ENCODE results near the gene KCNQ1OT1. TPM values are rescaled to one million over a fixed set of nuclear protein-coding genes. Genes with fewer than 3 reads are reported as not detected.

The KCNQ1OT1 gene
- polyA plus RNA-seq, 6 donors from 2014 or later = 0.08 to 0.28 (median 0.12) TPM

DNA sequence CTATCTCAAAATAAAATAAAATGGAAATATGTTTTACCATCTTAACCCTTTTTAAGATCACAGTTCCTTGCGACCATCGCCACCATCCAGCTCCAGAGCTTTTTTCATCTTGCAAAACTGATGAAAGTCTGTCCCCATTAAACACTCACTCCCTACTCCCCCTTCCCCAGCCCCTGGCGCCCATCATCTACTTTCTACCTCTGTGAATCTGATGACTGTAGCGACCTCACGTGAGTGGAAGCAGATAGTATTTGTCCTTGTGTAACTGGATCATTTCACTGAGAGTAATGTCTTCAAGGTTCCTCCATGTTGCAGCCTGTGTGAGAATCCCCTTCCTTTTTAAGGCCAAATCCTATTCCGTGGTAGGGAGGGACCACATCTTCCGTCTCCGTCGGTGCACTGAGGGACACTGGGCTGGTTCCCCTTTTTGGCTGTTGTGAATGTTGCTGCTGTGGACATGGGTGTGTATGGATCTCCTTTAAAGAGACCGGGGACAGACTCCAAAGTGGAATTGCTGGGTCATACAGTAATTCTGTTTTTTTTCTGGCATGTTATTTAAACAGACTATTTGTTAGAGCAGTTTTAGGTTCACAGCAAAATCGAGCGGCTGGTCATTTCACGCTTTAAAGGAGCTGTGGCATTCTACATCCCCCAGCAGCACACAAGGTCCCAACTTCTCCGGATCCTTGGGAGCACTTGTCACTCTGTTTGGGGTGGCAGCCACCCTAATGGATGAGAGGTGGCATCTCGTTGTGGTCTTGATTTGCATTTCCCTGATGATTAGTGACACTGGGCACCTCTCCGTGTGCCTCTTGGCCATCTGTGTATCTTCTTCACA lies 135.0 kb downstream of the KCNQ1OT1 start:
- H3K9me3 Mint-ChIP-seq = no peaks in the 10 kb centered on the region
- H3K4me1 Mint-ChIP-seq = peaks cover 2 to 4% (median 3%) of the 10 kb centered on the region in 3 donors
- H3K4me3 Mint-ChIP-seq = no peak overlapping the region
- ATAC-seq (ENCODE audit: low read depth in 2 of 2) (no peak), DNase-seq (no peak)
- no peak overlapping the region for H3K27ac Mint-ChIP-seq
- H3K36me3 Mint-ChIP-seq = no peaks in the 10 kb centered on the region
- H3K27me3 Mint-ChIP-seq = no peaks in the 10 kb centered on the region

DNA sequence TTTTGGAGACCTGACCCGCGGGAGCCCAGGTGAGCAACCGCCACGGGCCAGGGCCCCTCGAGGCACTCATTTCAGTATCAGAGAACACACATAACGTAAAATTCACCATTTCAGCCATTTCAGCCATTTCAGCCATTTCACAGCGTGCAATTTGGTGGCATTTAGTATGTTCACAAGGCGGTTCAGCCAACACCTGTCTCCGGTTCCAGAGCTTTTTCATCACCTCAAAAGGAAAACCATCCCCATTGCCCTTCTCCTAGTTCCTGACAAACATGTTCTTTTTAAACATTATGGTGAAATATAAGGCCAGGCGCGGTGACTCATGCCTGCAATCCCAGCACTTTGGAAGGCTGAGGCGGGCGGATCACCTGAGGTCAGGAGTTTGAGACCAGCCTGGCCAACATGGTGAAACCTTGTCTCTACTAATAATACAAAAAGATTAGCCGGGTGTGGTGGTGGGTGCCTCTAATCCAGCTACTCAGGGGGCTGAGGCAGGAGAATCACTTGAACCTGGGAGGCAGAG lies 135.7 kb downstream of the KCNQ1OT1 start:
- H3K36me3 Mint-ChIP-seq = no peaks in the 10 kb centered on the region
- no peak for ATAC-seq (ENCODE audit: low read depth in 2 of 2)
- H3K27ac Mint-ChIP-seq = no peak overlapping the region
- H3K4me1 Mint-ChIP-seq = peaks cover 7 to 10% (median 10%) of the 10 kb centered on the region in 3 donors
- H3K27me3 Mint-ChIP-seq = no peaks in the 10 kb centered on the region
- no peaks in the 10 kb centered on the region for H3K9me3 Mint-ChIP-seq
- DNase-seq = no peak
- no peak overlapping the region for H3K4me3 Mint-ChIP-seq

DNA sequence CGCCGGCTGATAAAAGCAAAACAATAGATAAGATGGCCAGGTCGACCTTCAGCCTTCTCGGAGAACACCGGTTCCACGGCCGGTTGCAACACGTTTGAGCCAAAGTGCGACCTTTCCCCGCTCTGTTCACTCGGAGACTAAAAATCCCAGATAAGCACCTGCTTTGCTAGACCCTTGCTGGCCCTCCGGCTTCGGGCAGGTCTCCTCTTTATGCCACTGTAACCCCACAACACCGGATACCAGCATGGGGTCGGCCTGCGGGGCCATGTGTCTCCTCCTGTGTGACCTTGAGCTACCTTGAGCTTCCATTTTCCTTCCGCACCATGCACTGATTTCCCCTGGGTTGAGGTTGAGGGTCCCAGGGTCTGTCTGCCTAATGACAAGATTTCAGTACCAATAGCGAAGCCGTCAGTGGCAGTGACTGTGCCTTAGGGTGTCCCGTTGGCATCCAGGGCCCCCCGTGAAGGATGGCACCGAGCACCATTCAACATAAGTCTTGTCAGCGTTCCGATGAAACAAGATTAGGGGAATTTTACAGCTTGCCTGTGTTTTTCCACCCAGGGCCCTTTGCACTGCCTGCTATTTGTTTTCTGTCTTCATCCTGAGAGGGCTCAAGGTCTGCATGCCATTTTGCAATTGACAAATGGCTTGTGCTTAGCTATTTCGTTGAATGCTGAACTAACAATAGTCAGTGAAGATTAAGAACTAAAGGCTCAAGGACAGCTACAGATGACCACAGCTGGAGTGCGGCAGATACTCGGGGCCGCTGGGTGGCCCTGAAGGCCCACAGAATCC lies 136.4 kb downstream of the KCNQ1OT1 start:
- no peaks in the 10 kb centered on the region for H3K36me3 Mint-ChIP-seq
- no peak overlapping the region for H3K27ac Mint-ChIP-seq

DNA sequence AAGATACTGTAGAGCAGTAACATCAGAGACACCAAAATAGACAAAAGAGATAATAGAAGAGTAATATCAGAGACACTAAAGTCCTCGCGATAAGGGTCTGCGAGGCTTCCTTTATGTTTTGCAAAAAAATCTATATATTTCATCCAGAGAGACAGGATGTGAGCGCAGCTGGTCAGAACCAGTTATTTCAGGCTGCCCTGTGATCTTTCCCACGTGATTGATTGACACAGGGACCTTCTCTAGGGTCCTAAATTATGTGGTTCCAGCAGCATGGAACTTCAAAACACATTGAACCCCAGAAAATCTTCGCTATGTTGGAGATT lies 136.9 kb downstream of the KCNQ1OT1 start:
- ATAC-seq (ENCODE audit: low read depth in 2 of 2) (no peak), DNase-seq (no peak)
- H3K27ac Mint-ChIP-seq = no peak overlapping the region
- H3K27me3 Mint-ChIP-seq = no peaks in the 10 kb centered on the region
- H3K9me3 Mint-ChIP-seq = no peaks in the 10 kb centered on the region
- H3K4me1 Mint-ChIP-seq = peaks cover 7 to 21% (median 17%) of the 10 kb centered on the region in 3 donors
- peak overlapping the region in 1 of 8 donors; percentile 17 for H3K4me3 Mint-ChIP-seq
- H3K36me3 Mint-ChIP-seq = no peaks in the 10 kb centered on the region

More for the DNA sequence above, 136.4 kb downstream of the KCNQ1OT1 start:
- no peak for ATAC-seq (ENCODE audit: low read depth in 2 of 2)
- Mint-ChIP-seq H3K9me3 (no peaks in the 10 kb centered on the region), H3K27me3 (no peaks in the 10 kb centered on the region), H3K4me3 (no peak overlapping the region), H3K4me1 (peaks cover 7 to 16% (median 13%) of the 10 kb centered on the region in 3 donors)
- no peak for DNase-seq

DNA sequence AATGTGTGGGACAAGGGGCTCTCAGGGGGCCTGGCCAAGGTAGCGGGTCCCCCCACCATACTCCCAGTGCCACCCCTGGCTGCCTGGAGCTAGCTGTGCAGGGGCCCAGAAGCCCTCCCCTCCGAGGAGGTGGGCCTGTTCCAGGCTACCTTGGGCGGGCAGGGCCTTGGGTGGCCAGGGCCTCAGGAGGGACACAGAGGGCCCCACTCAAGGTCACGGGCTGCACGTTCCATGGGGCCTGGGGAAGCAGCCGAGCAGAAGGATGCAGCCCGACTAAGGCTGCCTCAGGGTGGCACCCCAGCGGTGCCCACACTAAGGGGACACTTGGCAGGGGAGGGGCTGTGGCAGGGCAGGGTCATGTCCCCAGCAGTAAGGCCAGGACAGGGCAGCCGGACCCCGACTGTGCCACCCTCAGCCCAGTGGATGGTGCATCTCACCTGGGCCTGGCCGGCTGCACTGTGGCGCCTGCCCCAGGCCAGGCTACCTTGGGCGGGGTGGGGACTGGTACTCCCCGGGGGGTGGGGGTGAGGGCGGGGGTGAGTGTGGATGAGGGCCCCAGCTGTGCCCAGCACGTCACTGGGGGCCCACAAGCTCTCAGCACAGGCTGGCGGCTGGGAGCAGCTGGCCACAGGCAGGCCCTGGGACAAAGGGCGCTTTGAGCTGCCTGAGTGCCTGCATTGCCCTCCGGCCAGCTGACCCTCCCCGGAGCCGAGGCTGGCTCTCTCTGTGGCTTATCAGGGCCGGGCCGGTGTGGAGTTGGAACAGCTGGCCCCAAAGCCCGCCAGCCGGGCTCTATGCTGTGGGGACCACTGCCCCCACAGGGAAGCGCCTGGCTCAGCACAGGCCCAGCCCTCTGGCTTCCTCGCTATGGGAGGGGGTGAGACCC lies 137.9 kb downstream of the KCNQ1OT1 start:
- no peak overlapping the region for H3K4me3 Mint-ChIP-seq
- H3K9me3 Mint-ChIP-seq = no peaks in the 10 kb centered on the region
- ATAC-seq (ENCODE audit: low read depth in 2 of 2) (no peak), DNase-seq (no peak)
- no peaks in the 10 kb centered on the region for H3K27me3 Mint-ChIP-seq
- no peak overlapping the region for H3K27ac Mint-ChIP-seq
- H3K4me1 Mint-ChIP-seq = peaks cover 7 to 23% (median 21%) of the 10 kb centered on the region in 3 donors
- H3K36me3 Mint-ChIP-seq = no peaks in the 10 kb centered on the region

DNA sequence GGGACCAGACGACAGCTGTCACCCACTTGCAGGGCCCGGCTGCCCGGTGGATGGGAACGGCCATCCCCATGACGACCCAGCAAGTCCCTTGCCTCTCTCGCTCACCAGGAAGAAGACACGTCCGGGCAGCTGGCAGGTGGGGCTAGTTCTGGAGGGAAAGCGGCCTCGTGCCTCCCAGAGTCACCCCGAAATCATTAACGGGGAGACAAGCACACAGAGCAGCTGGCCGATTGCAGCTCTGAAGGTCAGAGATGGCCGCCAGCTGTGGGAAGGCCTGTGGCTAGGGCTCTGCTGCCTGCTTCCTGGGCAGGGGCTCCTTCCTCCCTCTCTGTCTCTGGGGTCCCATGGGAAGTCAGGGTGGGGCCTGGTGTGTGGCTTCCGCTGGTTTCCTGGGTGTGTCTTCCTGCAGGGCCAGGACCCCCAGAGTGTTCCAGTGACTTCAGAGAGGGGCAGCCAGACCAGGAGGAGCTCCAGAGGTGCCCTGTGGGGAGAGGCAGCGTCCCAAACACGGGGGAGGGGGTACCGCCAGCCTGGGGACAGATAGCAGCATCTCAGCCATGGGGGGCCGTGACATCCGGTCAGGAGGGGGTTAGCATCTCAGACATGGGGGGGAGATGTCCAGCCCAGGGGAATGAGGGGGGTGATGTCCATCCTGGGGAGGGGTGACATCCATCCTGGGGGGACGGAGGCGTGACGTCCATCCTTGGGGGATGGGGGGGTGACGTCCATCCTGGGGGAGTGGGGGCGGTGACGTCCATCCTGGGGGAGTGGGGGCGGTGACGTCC lies 140.1 kb downstream of the KCNQ1OT1 start:
- Mint-ChIP-seq H3K9me3 (no peaks in the 10 kb centered on the region), H3K27me3 (no peaks in the 10 kb centered on the region)

DNA sequence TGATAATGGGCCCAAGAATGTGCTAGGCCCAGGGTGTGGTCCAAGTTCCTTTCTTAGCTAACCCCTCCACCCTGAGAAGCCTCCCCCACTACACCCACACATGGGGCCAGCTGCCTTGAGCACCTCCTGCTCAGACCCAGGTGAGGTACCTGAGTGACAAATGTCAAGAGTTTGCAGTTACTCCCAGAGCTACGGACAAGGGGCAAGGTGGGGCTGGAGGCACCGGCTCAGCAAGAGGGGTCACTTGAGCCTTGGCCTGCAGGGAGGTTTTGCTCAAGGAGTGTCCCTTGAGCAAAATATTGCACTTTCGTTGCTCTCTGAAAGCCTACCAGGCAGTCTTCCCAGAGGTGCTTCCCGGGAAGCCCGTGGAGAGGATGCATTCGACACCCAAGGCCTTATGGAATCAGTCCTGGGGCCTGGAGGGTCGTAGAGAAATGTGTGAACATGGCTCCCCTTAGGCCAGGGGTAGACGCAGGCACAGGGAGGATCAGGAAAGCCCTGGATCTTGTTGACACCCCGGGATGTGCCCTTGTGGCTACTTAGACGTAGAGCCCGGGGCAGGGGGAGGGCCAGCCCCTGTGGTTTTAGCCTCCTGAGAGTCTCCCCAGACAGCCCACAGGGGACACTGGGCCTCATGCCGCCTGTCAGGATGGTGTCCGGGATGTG lies 140.8 kb downstream of the KCNQ1OT1 start:
- peak overlapping the region in 2 of 6 donors; percentile 16 to 26 for H3K27ac Mint-ChIP-seq
- peak overlapping the region in 3 of 8 donors; percentile 19 to 54 (median 32) for H3K4me3 Mint-ChIP-seq
- H3K27me3 Mint-ChIP-seq = no peaks in the 10 kb centered on the region
- peaks cover 7 to 33% (median 29%) of the 10 kb centered on the region in 3 donors for H3K4me1 Mint-ChIP-seq
- ATAC-seq (ENCODE audit: low read depth in 2 of 2) (no peak), DNase-seq (no peak)
- H3K36me3 Mint-ChIP-seq = no peaks in the 10 kb centered on the region
- H3K9me3 Mint-ChIP-seq = no peaks in the 10 kb centered on the region

More for the DNA sequence above, 140.1 kb downstream of the KCNQ1OT1 start:
- Mint-ChIP-seq H3K4me3 (peak overlapping the region in 3 of 8 donors; percentile 15 to 40 (median 19)), H3K27ac (peak overlapping the region in 2 of 6 donors; percentile 16 to 26), H3K4me1 (peaks cover 7 to 29% (median 29%) of the 10 kb centered on the region in 3 donors), H3K36me3 (no peaks in the 10 kb centered on the region)
- DNase-seq = no peak
- no peak for ATAC-seq (ENCODE audit: low read depth in 2 of 2)

DNA sequence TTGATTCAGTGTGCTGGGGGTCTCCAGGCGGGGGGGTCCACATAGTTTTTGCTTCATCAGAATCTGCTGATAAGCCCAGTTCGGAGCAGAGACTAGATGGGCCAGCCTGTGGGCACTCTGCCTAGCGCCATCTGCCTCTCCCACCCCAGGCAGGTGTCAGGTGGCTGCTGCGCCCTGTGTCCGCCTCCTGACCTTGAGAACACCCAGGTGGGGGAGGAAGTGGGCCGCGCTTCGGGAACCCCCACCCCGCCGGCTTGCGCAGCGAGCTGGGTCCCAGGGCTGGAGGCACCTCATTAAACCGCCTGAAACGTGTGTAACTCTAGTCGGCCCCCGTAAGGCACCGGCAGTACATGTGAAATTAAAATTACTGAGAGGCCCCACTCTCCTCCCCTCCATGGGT lies 141.4 kb downstream of the KCNQ1OT1 start:
- Mint-ChIP-seq H3K27ac (no peak overlapping the region), H3K27me3 (no peaks in the 10 kb centered on the region), H3K9me3 (no peaks in the 10 kb centered on the region), H3K4me1 (peaks cover 7 to 33% (median 29%) of the 10 kb centered on the region in 3 donors), H3K4me3 (no peak overlapping the region), H3K36me3 (no peaks in the 10 kb centered on the region)
- ATAC-seq (ENCODE audit: low read depth in 2 of 2) (no peak), DNase-seq (no peak)

Other genes starting within 250 kb of the KCNQ1OT1 start
- gene CDKN1C, start 185.8 kb upstream of the KCNQ1OT1 start, polyA plus RNA-seq (ENCODE audit: low read depth in 6 of 6) = under 1 TPM in 1 of 6 donors, not detected in 5; 0.25 TPM
- not detected for gene PHLDA2, start 229.4 kb upstream of the KCNQ1OT1 start, polyA plus RNA-seq (ENCODE audit: low read depth in 6 of 6)

All from naive B cell (primary cell).